Gastroesophageal sphincter (tissue), 4 donors: Measurements from ENCODE around the gene ADAMTS14. TPM values are rescaled to one million over a fixed set of nuclear protein-coding genes. Genes with fewer than 3 reads are reported as not detected.

Experiments
- ATAC-seq: fragments of 150-250 bp; one replicate; pipeline ENCODE4 v1.9.1; 2016; ENCODE audit warnings: mild to moderate bottlenecking, moderate library complexity
- H3K27ac ChIP-seq, 4 donors: fragments of 200-600 bp; sonication (generic) in 3 of 4; 1 replicate in 3 of 4; 2 replicates in 1 of 4; pipeline ENCODE4 v1.5.1; 2016 to 2019
- H3K27me3 ChIP-seq: fragments of 200-600 bp; sonication (generic); one replicate; pipeline ENCODE4 v1.5.1; 2019
- H3K36me3 ChIP-seq, 2 donors: fragments of 200-600 bp; sonication (generic); one replicate each; pipeline ENCODE4 v1.5.1; 2019; ENCODE audit warnings: control low read depth in 1 of 2
- H3K4me1 ChIP-seq, 3 donors: fragments of 200-600 bp; sonication (generic); 1 replicate in 2 of 3; 2 replicates in 1 of 3; pipeline ENCODE4 v1.5.1; 2016 to 2019; ENCODE audit warnings: control low read depth in 2 of 3
- H3K4me3 ChIP-seq, 2 donors: fragments of 200-600 bp; sonication (generic); one replicate each; pipeline ENCODE4 v1.5.1; 2019; ENCODE audit warnings: mild to moderate bottlenecking in 1 of 2, moderate library complexity in 1 of 2
- H3K9me3 ChIP-seq, 3 donors: fragments of 200-600 bp; sonication (generic); one replicate each; pipeline ENCODE4 v1.5.1; 2017 to 2019; ENCODE audit warnings: control low read depth in 2 of 3
- CTCF ChIP-seq, 4 experiments: fragments of 200-600 bp in 2 of 4; fragments of 450-650 bp in 2 of 4; sonication (generic) in 1 of 4; IDR thresholded peaks; one replicate each; pipeline ENCODE4 v1.5.1; 2017 to 2019; ENCODE audit warnings: antibody characterized with exemption in 4 of 4, mild to moderate bottlenecking in 2 of 4, moderate library complexity in 2 of 4
- EP300 ChIP-seq: sonication (generic); formaldehyde crosslinking; IDR thresholded peaks from one replicate; pipeline ENCODE4 v1.6.1; 2017; ENCODE audit warnings: antibody characterized with exemption, mild to moderate bottlenecking
- POLR2A ChIP-seq, 2 donors: fragments of 450-650 bp; IDR thresholded peaks; one replicate each; pipeline ENCODE4 v1.6.1; 2017; ENCODE audit warnings: antibody characterized with exemption in 2 of 2, mild to moderate bottlenecking in 2 of 2, moderate library complexity in 1 of 2
- POLR2AphosphoS5 ChIP-seq: sonication (generic); formaldehyde crosslinking; IDR thresholded peaks from one replicate; pipeline ENCODE4 v1.6.1; 2017; ENCODE audit warnings: antibody characterized with exemption
- WGBS, 2 donors: methylation state at CpG; one replicate each; pipeline ENCODE4 v1.1.5; 2018; ENCODE audit warnings: low coverage in 1 of 2; 5-methylcytosine and 5-hydroxymethylcytosine counted together
- total RNA-seq, 4 donors: library from RNA; depleted of rRNA; stranded (reverse); fragments of >200 nt; gene quantifications; one replicate each; pipeline ENCODE4 v1.1.0, GENCODE V29; 2016

ADAMTS14 gene
- total RNA-seq, 4 donors from 2014 or later, result 0.04 to 0.27 TPM; not detected in 2

GRCh38 chr10:70694418-70695141, 22.3 kb downstream of the ADAMTS14 start:
- H3K27me3 ChIP-seq, result no peaks in the 10 kb centered on the region
- H3K9me3 ChIP-seq, result no peaks in the 10 kb centered on the region
- TF ChIP-seq POLR2AphosphoS5, result peak; percentile 27
- no peak for TF ChIP-seq EP300
- ATAC-seq, result peak; percentile 51
- H3K27ac ChIP-seq, result no peak overlapping the region
- H3K4me1 ChIP-seq, result peaks cover 0 to 11% (median 6%) of the 10 kb centered on the region in 3 donors
- WGBS, 2 donors, result 4 to 20% methylated on average over 6 of the region's 6 CpGs
- no peak overlapping the region for H3K4me3 ChIP-seq
- no peaks in the 10 kb centered on the region for H3K36me3 ChIP-seq

GRCh38 chr10:70695241-70696030, 23.1 kb downstream of the ADAMTS14 start:
- WGBS, 2 donors, result 49% methylated on average over 2 of the region's 3 CpGs; no CpG with 5 or more reads in 1 of the 2 donors
- no peaks in the 10 kb centered on the region for H3K36me3 ChIP-seq
- H3K4me1 ChIP-seq, result peaks cover 0 to 11% (median 6%) of the 10 kb centered on the region in 3 donors
- no peaks in the 10 kb centered on the region for H3K9me3 ChIP-seq
- TF ChIP-seq CTCF (IDR thresholded peaks at IDR 0.05) (no peak), EP300 (no peak), POLR2AphosphoS5 (no peak), POLR2A (IDR thresholded peaks at IDR 0.05) (no peak)
- no peak overlapping the region for H3K27ac ChIP-seq
- H3K4me3 ChIP-seq, result no peak overlapping the region
- ATAC-seq, result no peak
- no peaks in the 10 kb centered on the region for H3K27me3 ChIP-seq

- H3K27ac ChIP-seq, result no peak overlapping the region
- no peak overlapping the region for H3K4me3 ChIP-seq
- no peak for TF ChIP-seq POLR2A (IDR thresholded peaks at IDR 0.05)
- TF ChIP-seq EP300, result no peak
- no peak for TF ChIP-seq POLR2AphosphoS5
- no peak for TF ChIP-seq CTCF (IDR thresholded peaks at IDR 0.05)
- H3K9me3 ChIP-seq, result no peaks in the 10 kb centered on the region
- 12 to 20% methylated on average over 1 to 2 of the region's 4 CpGs for WGBS, 2 donors
- H3K27me3 ChIP-seq, result no peaks in the 10 kb centered on the region
- peaks cover 0 to 9% (median 6%) of the 10 kb centered on the region in 3 donors for H3K4me1 ChIP-seq
- ATAC-seq, result no peak
- no peaks in the 10 kb centered on the region for H3K36me3 ChIP-seq
Measured at GRCh38 chr10:70698211-70698610, 25.9 kb downstream of the ADAMTS14 start.

- Histone ChIP-seq H3K4me1 (no peaks in the 10 kb centered on the region), H3K27me3 (no peaks in the 10 kb centered on the region), H3K36me3 (no peaks in the 10 kb centered on the region), H3K9me3 (no peaks in the 10 kb centered on the region), H3K4me3 (no peak overlapping the region), H3K27ac (no peak overlapping the region)
- no peak for ATAC-seq
- 86 to 100% methylated on average over 1 to 2 of the region's 3 CpGs for WGBS, 2 donors
- TF ChIP-seq POLR2AphosphoS5 (no peak), POLR2A (IDR thresholded peaks at IDR 0.05) (no peak), EP300 (no peak), CTCF (IDR thresholded peaks at IDR 0.05) (no peak)
Measured at GRCh38 chr10:70699063-70699658, 26.9 kb downstream of the ADAMTS14 start.

GRCh38 chr10:70699659-70700174, 27.4 kb downstream of the ADAMTS14 start:
- no peaks in the 10 kb centered on the region for H3K27me3 ChIP-seq
- H3K9me3 ChIP-seq, result no peaks in the 10 kb centered on the region
- TF ChIP-seq POLR2AphosphoS5 (no peak), EP300 (no peak), CTCF (IDR thresholded peaks at IDR 0.05) (no peak), POLR2A (IDR thresholded peaks at IDR 0.05) (no peak)
- H3K4me3 ChIP-seq, result no peak overlapping the region
- no peak for ATAC-seq
- no peaks in the 10 kb centered on the region for H3K36me3 ChIP-seq
- 76 to 100% methylated on average over 1 to 2 of the region's 10 CpGs for WGBS, 2 donors
- H3K4me1 ChIP-seq, result no peaks in the 10 kb centered on the region
- H3K27ac ChIP-seq, result no peak overlapping the region
